ENCODE results near the gene HS6ST3.

DNA sequence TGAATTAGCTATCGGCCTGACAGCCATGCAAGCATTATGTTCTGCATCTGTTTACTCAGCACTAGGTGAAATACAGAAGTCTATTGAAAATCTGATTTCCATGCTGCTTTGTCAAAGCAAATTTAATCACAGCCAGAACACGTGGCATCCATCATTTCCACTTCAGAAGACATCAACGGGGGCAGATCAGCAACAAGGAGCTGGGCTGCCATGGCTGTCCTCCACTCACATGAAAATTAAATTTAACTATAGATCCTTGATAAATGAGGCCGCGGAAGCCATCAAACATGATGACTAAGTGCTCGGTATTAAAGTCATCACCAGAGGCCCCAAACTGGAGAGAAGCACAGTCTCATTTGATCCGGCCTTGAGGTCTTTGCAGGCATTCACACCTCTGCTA, 443.5 kb downstream of the HS6ST3 start:
- no peak for TF ChIP-seq POLR2A (IDR thresholded peaks at IDR 0.05; ENCODE audit: low read depth, low read length)
- no peak for TF ChIP-seq POLR2AphosphoS5 (IDR thresholded peaks at IDR 0.05; ENCODE audit: low read depth, low read length)
- TF ChIP-seq TAF1 (IDR thresholded peaks at IDR 0.05; ENCODE audit: borderline replicate concordance, low read depth, low read length) = no peak

Measured in GM12892 (cell line).